GM23248 (cell line): ENCODE measurements around the gene MAPK10. TPM values are rescaled to one million over a fixed set of nuclear protein-coding genes. Genes with fewer than 3 reads are reported as not detected.

Experiments used
- DNase-seq: peaks from one replicate; pipeline ENCODE4 v3.0.0-alpha.2; 2015
- H2AFZ ChIP-seq: fragments of 200-600 bp; sonication (generic); 2 replicates; pipeline ENCODE4 v1.6.1; 2016; ENCODE audit warnings: antibody characterized with exemption
- H3F3A ChIP-seq: fragments of 200-600 bp; sonication (generic); 2 replicates; pipeline ENCODE4 v1.6.1; 2016; ENCODE audit warnings: mild to moderate bottlenecking, antibody characterized with exemption, mixed run types; ENCODE audit not compliant: insufficient read depth
- H3K27ac ChIP-seq: fragments of 200-600 bp; sonication (generic); 2 replicates; pipeline ENCODE4 v1.5.1; 2016; ENCODE audit warnings: mild to moderate bottlenecking
- H3K27me3 ChIP-seq: fragments of 200-600 bp; sonication (generic); replicated peaks from 2 replicates; pipeline ENCODE4 v1.6.1; 2016; ENCODE audit warnings: mild to moderate bottlenecking; ENCODE audit not compliant: insufficient read depth
- H3K36me3 ChIP-seq: fragments of 200-600 bp; sonication (generic); 2 replicates; pipeline ENCODE4 v1.6.1; 2016; ENCODE audit warnings: low read depth, mild to moderate bottlenecking
- H3K4me1 ChIP-seq: fragments of 200-600 bp; sonication (generic); 2 replicates; pipeline ENCODE4 v1.6.1; 2016; ENCODE audit warnings: mild to moderate bottlenecking; ENCODE audit not compliant: insufficient read depth
- H3K4me2 ChIP-seq: fragments of 200-600 bp; sonication (generic); one replicate; pipeline ENCODE4 v1.6.1; 2016; ENCODE audit warnings: mild to moderate bottlenecking; ENCODE audit not compliant: unreplicated experiment
- H3K4me3 ChIP-seq: fragments of 200-600 bp; sonication (generic); 2 replicates; pipeline ENCODE4 v1.5.1; 2016; ENCODE audit warnings: mild to moderate bottlenecking
- H3K79me2 ChIP-seq: fragments of 200-600 bp; sonication (generic); 2 replicates; pipeline ENCODE4 v1.6.1; 2016; ENCODE audit warnings: mild to moderate bottlenecking; ENCODE audit not compliant: insufficient read depth
- H3K9ac ChIP-seq: fragments of 200-600 bp; sonication (generic); 2 replicates; pipeline ENCODE4 v1.6.1; 2016; ENCODE audit warnings: mild to moderate bottlenecking
- H3K9me2 ChIP-seq: fragments of 200-600 bp; sonication (generic); 2 replicates; pipeline ENCODE4 v1.6.1; 2016; ENCODE audit warnings: mixed run types, mild to moderate bottlenecking, moderate library complexity; ENCODE audit not compliant: insufficient read depth
- H3K9me3 ChIP-seq: fragments of 200-600 bp; sonication (generic); one replicate; pipeline ENCODE4 v1.6.1; 2017; ENCODE audit warnings: low read depth
- H4K20me1 ChIP-seq: fragments of 200-600 bp; sonication (generic); 2 replicates; pipeline ENCODE4 v1.6.0; 2016; ENCODE audit not compliant: insufficient read depth
- EZH2 ChIP-seq: fragments of 200-600 bp; sonication (generic); IDR thresholded peaks from 2 replicates; pipeline ENCODE4 v1.6.1; 2018; ENCODE audit warnings: antibody characterized with exemption, mild to moderate bottlenecking; ENCODE audit not compliant: insufficient read depth, poor library complexity, severe bottlenecking
- EZH2phosphoT487 ChIP-seq: fragments of 200-600 bp; sonication (generic); IDR thresholded peaks from 2 replicates; pipeline ENCODE4 v1.6.1; 2018; ENCODE audit warnings: antibody characterized with exemption, moderate library complexity, mild to moderate bottlenecking, low read depth; ENCODE audit not compliant: insufficient read depth
- WGBS, 2 experiments: methylation state at CpG; one replicate each; pipeline ENCODE4 v1.1.6; 2015 to 2017; ENCODE audit warnings: low lambda C conversion rate in 2 of 2, low coverage in 1 of 2; ENCODE audit errors: missing lambda C conversion rate in 2 of 2; 5-methylcytosine and 5-hydroxymethylcytosine counted together
- in situ Hi-C: fragments of 300-500 bp; cut with MboI; formaldehyde crosslinking; loops from 2 replicates; pipeline ENCODE4 v1.15.0; 2020
- polyA plus RNA-seq: library from polyadenylated mRNA; unstranded; fragments of >200 nt; fragmentation: Nextera tagmentation; extraction: Ambion mirVana; gene quantifications from 2 replicates; pipeline ENCODE4 v1.2.1, GENCODE V29; 2016
- total RNA-seq: library from RNA; depleted of rRNA; stranded (reverse); fragments of >200 nt; shearing (Covaris generic); gene quantifications from 2 replicates; pipeline ENCODE4 v1.2.3, GENCODE V29; 2014

MAPK10 gene
- total and polyA plus RNA-seq, 2 experiments from 2014 or later, result 0.73 to 1.3 TPM

DNA sequence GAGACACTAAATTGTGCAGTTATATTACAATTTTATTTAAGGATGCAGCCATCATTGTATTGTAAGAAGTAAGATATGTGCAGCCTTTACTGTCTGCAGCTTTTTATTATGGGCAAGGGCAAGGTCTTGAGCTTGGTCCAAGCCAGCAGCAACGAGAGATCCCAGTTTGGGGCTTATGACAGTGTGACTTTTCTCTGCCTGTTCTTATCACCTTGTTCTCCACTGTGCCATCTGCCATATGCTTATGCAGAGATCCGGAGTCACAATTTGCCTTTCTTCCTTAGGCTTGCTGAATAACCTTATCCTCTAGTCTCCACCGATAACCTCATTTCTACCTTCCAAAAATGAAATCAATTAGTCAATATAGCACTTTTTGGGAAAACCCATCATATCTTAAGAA, 30.4 kb downstream of the MAPK10 start:
- in situ Hi-C loops, result no loop called here
- Histone ChIP-seq H3K27me3 (no peaks in the 10 kb centered on the region), H3K4me1 (peaks cover 6% of the 10 kb centered on the region; the same call in 1 of the 2 replicates), H3F3A (no peaks in the 10 kb centered on the region), H3K4me3 (no peak overlapping the region), H3K27ac (no peak overlapping the region), H3K9me2 (no peaks in the 10 kb centered on the region), H3K4me2 (no peak overlapping the region), H3K36me3 (no peaks in the 10 kb centered on the region), H4K20me1 (no peaks in the 10 kb centered on the region), H3K9ac (no peak overlapping the region), H2AFZ (no peak overlapping the region), H3K9me3 (no peaks in the 10 kb centered on the region), H3K79me2 (no peaks in the 10 kb centered on the region)
- no peak for DNase-seq
- TF ChIP-seq EZH2 (no peak), EZH2phosphoT487 (no peak)
- WGBS, 2 experiments, result 61 to 64% methylated on average over 3 of the region's 3 CpGs

DNA sequence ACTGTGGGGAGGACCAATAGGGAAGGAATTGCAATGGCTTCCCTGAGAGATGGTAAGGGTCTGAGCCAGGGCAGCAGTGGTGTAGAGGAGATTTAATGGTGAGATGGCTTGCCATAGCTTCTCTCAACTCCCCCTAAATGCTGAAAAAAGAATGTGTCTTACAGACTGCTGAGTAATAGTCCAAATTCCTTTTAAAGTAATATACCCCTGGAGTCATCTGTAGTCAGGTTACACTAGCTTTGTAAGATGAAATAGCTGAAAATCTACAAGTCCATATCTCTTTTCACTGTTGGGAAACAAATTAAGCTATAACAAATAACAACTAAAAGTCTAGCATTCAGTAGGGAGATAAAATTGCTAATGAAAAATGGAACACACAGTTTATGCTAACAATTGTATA, 33.5 kb downstream of the MAPK10 start:
- DNase-seq, result peak; percentile 29
- Histone ChIP-seq H3K4me1 (no peaks in the 10 kb centered on the region), H2AFZ (peak overlapping the region; percentile 37; the same call in 1 of the 2 replicates), H3K79me2 (no peaks in the 10 kb centered on the region), H3K9me2 (no peaks in the 10 kb centered on the region), H3F3A (no peaks in the 10 kb centered on the region), H3K9ac (no peak overlapping the region), H3K9me3 (no peaks in the 10 kb centered on the region), H3K4me2 (no peak overlapping the region), H4K20me1 (no peaks in the 10 kb centered on the region), H3K36me3 (no peaks in the 10 kb centered on the region), H3K27ac (no peak overlapping the region), H3K4me3 (no peak overlapping the region), H3K27me3 (no peaks in the 10 kb centered on the region)
- TF ChIP-seq EZH2phosphoT487, result no peak
- TF ChIP-seq EZH2, result no peak
- in situ Hi-C loops, result no loop called here

DNA sequence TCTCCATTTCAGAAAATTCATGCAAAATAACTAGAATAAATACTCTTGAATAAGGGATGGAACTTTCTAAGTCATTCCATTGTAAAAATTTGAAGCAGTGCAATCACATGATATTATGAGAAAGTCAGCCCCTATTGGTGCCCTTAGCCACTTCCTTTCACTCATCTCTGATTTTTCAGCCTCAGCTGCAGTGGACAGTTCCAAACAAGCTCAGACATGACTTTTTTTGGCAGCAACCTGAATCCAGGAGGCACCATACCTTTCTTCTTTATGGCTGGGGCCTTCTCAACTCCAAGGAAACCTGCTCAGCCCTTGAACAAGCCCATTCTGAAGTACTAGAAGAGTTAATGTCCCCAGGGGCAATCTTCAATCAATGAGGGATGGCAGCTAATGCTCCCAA, 40.5 kb downstream of the MAPK10 start:
- no peak overlapping the region for H3K4me2 ChIP-seq
- H4K20me1 ChIP-seq, result no peaks in the 10 kb centered on the region
- H3K4me3 ChIP-seq, result no peak overlapping the region
- H3F3A ChIP-seq, result no peaks in the 10 kb centered on the region
- H3K36me3 ChIP-seq, result no peaks in the 10 kb centered on the region
- no peak overlapping the region for H2AFZ ChIP-seq
- no peak for DNase-seq
- no peak overlapping the region for H3K27ac ChIP-seq
- no peaks in the 10 kb centered on the region for H3K4me1 ChIP-seq
- no peak overlapping the region for H3K9ac ChIP-seq
- TF ChIP-seq EZH2phosphoT487, result no peak
- TF ChIP-seq EZH2, result no peak
- no peaks in the 10 kb centered on the region for H3K27me3 ChIP-seq
- no peaks in the 10 kb centered on the region for H3K9me3 ChIP-seq
- in situ Hi-C loops, result no loop called here
- no peaks in the 10 kb centered on the region for H3K79me2 ChIP-seq
- no peaks in the 10 kb centered on the region for H3K9me2 ChIP-seq

DNA sequence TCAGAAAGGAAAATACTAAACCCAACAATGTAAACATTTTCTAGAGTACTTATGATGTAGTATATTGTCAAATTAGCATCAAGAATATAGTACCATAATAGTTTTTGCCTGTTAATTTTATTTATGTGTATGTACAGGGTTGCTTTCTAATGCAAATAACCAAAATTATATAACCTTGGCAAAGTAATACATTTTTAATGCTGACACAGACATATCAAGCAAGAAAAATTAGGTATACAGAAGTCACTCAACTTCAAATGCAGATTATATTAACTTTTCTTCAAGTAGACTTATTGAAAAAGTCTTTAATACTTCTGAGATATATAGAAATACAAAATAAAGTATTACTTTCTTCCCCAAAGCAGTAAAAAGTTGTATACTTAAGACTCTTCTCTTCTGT, 44.3 kb downstream of the MAPK10 start:
- no peaks in the 10 kb centered on the region for H3K9me2 ChIP-seq
- no peak overlapping the region for H2AFZ ChIP-seq
- no peak overlapping the region for H3K4me3 ChIP-seq
- no peaks in the 10 kb centered on the region for H3F3A ChIP-seq
- in situ Hi-C loops, result no loop called here
- TF ChIP-seq EZH2phosphoT487 (no peak), EZH2 (no peak)
- no peaks in the 10 kb centered on the region for H3K27me3 ChIP-seq
- no peak overlapping the region for H3K4me2 ChIP-seq
- no peaks in the 10 kb centered on the region for H3K4me1 ChIP-seq
- no peaks in the 10 kb centered on the region for H3K9me3 ChIP-seq
- H3K27ac ChIP-seq, result no peak overlapping the region
- H3K9ac ChIP-seq, result no peak overlapping the region
- no peaks in the 10 kb centered on the region for H3K36me3 ChIP-seq
- DNase-seq, result no peak
- H4K20me1 ChIP-seq, result no peaks in the 10 kb centered on the region
- no peaks in the 10 kb centered on the region for H3K79me2 ChIP-seq

DNA sequence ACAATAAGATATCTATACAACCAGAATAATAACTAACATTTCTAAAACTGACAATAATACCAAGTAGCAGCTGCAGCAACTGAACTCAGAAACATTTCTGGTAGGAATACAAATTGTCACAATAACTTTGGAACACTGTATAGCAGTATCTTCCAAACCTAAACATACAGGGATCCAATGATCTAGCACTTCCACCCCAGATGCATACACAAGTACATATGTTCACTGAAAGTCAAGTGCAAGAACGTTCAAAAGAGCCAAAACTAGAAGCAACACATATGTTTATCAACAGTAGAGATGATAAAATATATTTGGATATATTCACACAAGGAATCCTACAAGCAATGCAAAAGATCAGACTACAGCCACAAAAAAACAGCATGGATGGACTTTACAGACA, 46.2 kb downstream of the MAPK10 start:
- Histone ChIP-seq H3K4me2 (no peak overlapping the region), H3K9ac (no peak overlapping the region), H3K4me3 (no peak overlapping the region), H3K27me3 (no peaks in the 10 kb centered on the region), H3K9me2 (no peaks in the 10 kb centered on the region), H3K36me3 (no peaks in the 10 kb centered on the region), H3K27ac (no peak overlapping the region), H4K20me1 (no peaks in the 10 kb centered on the region), H3F3A (0 out of 2 replicates have a peak, but pooled peaks cover 2% of the 10 kb centered on the region), H3K79me2 (no peaks in the 10 kb centered on the region), H2AFZ (no peak overlapping the region), H3K4me1 (no peaks in the 10 kb centered on the region), H3K9me3 (no peaks in the 10 kb centered on the region)
- DNase-seq, result no peak
- TF ChIP-seq EZH2, result no peak
- no peak for TF ChIP-seq EZH2phosphoT487
- in situ Hi-C loops, result no loop called here
- 0 to 7% methylated on average over 1 of the region's 1 CpG for WGBS, 2 experiments
